Measurements from ENCODE around the gene TAB2. TPM values are rescaled to one million over a fixed set of nuclear protein-coding genes. Genes with fewer than 3 reads are reported as not detected.

Gene TAB2
- polyA plus RNA-seq, 4 donors = 80.7 to 103 (median 85.4) TPM

- DNase-seq (ENCODE audit: low read depth in 4 of 4, low spot score in 2 of 4) = no peak
Observed at GRCh38 chr6:149403534-149403933, 86.0 kb downstream of the TAB2 start.

GRCh38 chr6:149405823-149406765, 88.6 kb downstream of the TAB2 start:
- no peak for DNase-seq (ENCODE audit: low read depth in 4 of 4, low spot score in 2 of 4)

GRCh38 chr6:149409617-149410016, 92.1 kb downstream of the TAB2 start:
- DNase-seq (ENCODE audit: low read depth in 4 of 4, low spot score in 2 of 4) = no peak

- no peak for DNase-seq (ENCODE audit: low read depth in 4 of 4, low spot score in 2 of 4)
Observed at GRCh38 chr6:149410557-149410956, 93.0 kb downstream of the TAB2 start.

GRCh38 chr6:149414009-149414408, 96.5 kb downstream of the TAB2 start:
- DNase-seq (ENCODE audit: low read depth in 4 of 4, low spot score in 2 of 4) = no peak

- no peak for DNase-seq (ENCODE audit: low read depth in 4 of 4, low spot score in 2 of 4)
Observed at GRCh38 chr6:149414821-149415220, 97.3 kb downstream of the TAB2 start.

- no peak for DNase-seq (ENCODE audit: low read depth in 4 of 4, low spot score in 2 of 4)
Observed at GRCh38 chr6:149419696-149420404, 102.3 kb downstream of the TAB2 start.

GRCh38 chr6:149421132-149421531, 103.6 kb downstream of the TAB2 start:
- DNase-seq (ENCODE audit: low read depth in 4 of 4, low spot score in 2 of 4) = no peak

GRCh38 chr6:149422581-149422980, 105.1 kb downstream of the TAB2 start:
- no peak for DNase-seq (ENCODE audit: low read depth in 4 of 4, low spot score in 2 of 4)

GRCh38 chr6:149423964-149424440, 106.5 kb downstream of the TAB2 start:
- no peak for DNase-seq (ENCODE audit: low read depth in 4 of 4, low spot score in 2 of 4)

- no peak for DNase-seq (ENCODE audit: low read depth in 4 of 4, low spot score in 2 of 4)
Observed at GRCh38 chr6:149425224-149425623, 107.7 kb downstream of the TAB2 start.

GRCh38 chr6:149425754-149426153, 108.2 kb downstream of the TAB2 start:
- DNase-seq (ENCODE audit: low read depth in 4 of 4, low spot score in 2 of 4) = no peak

GRCh38 chr6:149428606-149429005, 111.1 kb downstream of the TAB2 start:
- no peak for DNase-seq (ENCODE audit: low read depth in 4 of 4, low spot score in 2 of 4)

GRCh38 chr6:149429427-149430360, 112.2 kb downstream of the TAB2 start:
- DNase-seq (ENCODE audit: low read depth in 4 of 4, low spot score in 2 of 4) = no peak

GRCh38 chr6:149431905-149432775, 114.6 kb downstream of the TAB2 start:
- DNase-seq (ENCODE audit: low read depth in 4 of 4, low spot score in 2 of 4) = peak in 1 of 4 donors; percentile 80

GRCh38 chr6:149433405-149433804, 115.9 kb downstream of the TAB2 start:
- DNase-seq (ENCODE audit: low read depth in 4 of 4, low spot score in 2 of 4) = no peak

GRCh38 chr6:149433881-149434280, 116.4 kb downstream of the TAB2 start:
- DNase-seq (ENCODE audit: low read depth in 4 of 4, low spot score in 2 of 4) = no peak

- DNase-seq (ENCODE audit: low read depth in 4 of 4, low spot score in 2 of 4) = no peak
Observed at GRCh38 chr6:149435919-149436586, 118.5 kb downstream of the TAB2 start.

- no peak for DNase-seq (ENCODE audit: low read depth in 4 of 4, low spot score in 2 of 4)
Observed at GRCh38 chr6:149436647-149437046, 119.1 kb downstream of the TAB2 start.

Measured in left renal cortex interstitium (tissue), 4 donors.